Activated CD8-positive, alpha-beta T cell treated with anti-CD3 and anti-CD28 coated beads for 36 hours (primary cell): ENCODE measurements around the gene PRKAA1. TPM values are rescaled to one million over a fixed set of nuclear protein-coding genes. Genes with fewer than 3 reads are reported as not detected.
A peak's percentile ranks its signal among the peaks of the same experiment; 100 is the strongest.

Experiments
- ATAC-seq: fragments of 200-7000 bp; cut with Tn5 transposase; one replicate; pipeline ENCODE4 v1.10.0; 2021; ENCODE audit warnings: mild to moderate bottlenecking, moderate library complexity
- CTCF ChIA-PET: fragments of 350-600 bp; sonication (Branson Sonifier 250); formaldehyde crosslinking; loops from one replicate; lab custom pipeline; 2021; ENCODE audit warnings: antibody characterized with exemption; lab: Charles Lee
- POLR2A ChIA-PET: fragments of 350-600 bp; sonication (Branson Sonifier 250); formaldehyde crosslinking; loops from one replicate; lab custom pipeline; 2021; ENCODE audit warnings: antibody characterized with exemption; lab: Charles Lee
- DNase-seq: peaks from one replicate; pipeline ENCODE4 v3.0.0-alpha.2; 2020
- H3K27ac Mint-ChIP-seq: one replicate; pipeline ENCODE4 v1.8.0; 2021; ENCODE audit warnings: mild to moderate bottlenecking, mixed read lengths
- H3K27me3 Mint-ChIP-seq: one replicate; pipeline ENCODE4 v1.8.0; 2021; ENCODE audit warnings: mixed read lengths
- H3K36me3 Mint-ChIP-seq: one replicate; pipeline ENCODE4 v1.8.0; 2021; ENCODE audit warnings: low read depth, mixed read lengths
- H3K4me1 Mint-ChIP-seq: one replicate; pipeline ENCODE4 v1.8.0; 2021; ENCODE audit warnings: low read depth, mixed read lengths
- H3K4me3 Mint-ChIP-seq: one replicate; pipeline ENCODE4 v1.8.0; 2021; ENCODE audit warnings: mild to moderate bottlenecking, moderate library complexity, mixed read lengths
- H3K9me3 Mint-ChIP-seq: one replicate; pipeline ENCODE4 v1.8.0; 2021; ENCODE audit warnings: mixed read lengths
- CTCF ChIP-seq: fragments of 200-600 bp; IDR thresholded peaks from one replicate; pipeline ENCODE4 v1.8.0; 2022; ENCODE audit warnings: antibody characterized with exemption, mild to moderate bottlenecking
- intact Hi-C: fragments of 100-400 bp; cut with micrococcal nuclease; formaldehyde crosslinking; loops from one replicate; pipeline ENCODE4 v1.10.0; 2022
- total RNA-seq, 2 experiments: library from RNA; stranded (reverse); gene quantifications; one replicate each; pipeline ENCODE4 v1.2.3, GENCODE V29; 2021

The PRKAA1 gene
- total RNA-seq, 2 experiments from 2014 or later = 33.8 to 35.2 TPM

GRCh38 chr5:40841068-40841805 lies 43.1 kb upstream of the PRKAA1 start, which contains the start of gene CARD6:
Gene CARD6, plus strand, starts transcription at chr5:40841367. Its CDS starts 16 bp downstream, at chr5:40841383.
- peak within 1 kb of the TSS; percentile 73 for H3K4me3 Mint-ChIP-seq
- H3K27ac Mint-ChIP-seq = peak within 1 kb of the TSS; percentile 78
- no peak for TF ChIP-seq CTCF
- ChIA-PET POLR2A (interaction anchor here (0.9 to 2.5 kb wide), 2 partner anchors 10 to 12 kb away, joined by 4 to 12 read pairs; no protein-coding TSS in a partner anchor), CTCF (interaction anchor here (0.6 to 0.8 kb wide), 2 partner anchors 10 to 1030 kb away, joined by 3 to 5 read pairs; no protein-coding TSS in a partner anchor)
- H3K36me3 Mint-ChIP-seq = peaks cover 2% of the 10 kb centered on the region
- H3K27me3 Mint-ChIP-seq = peaks cover 13% of the 10 kb centered on the region
- intact Hi-C loops = no loop called here
- peaks cover 4% of the 10 kb centered on the region for H3K9me3 Mint-ChIP-seq
- H3K4me1 Mint-ChIP-seq = peaks cover 9% of the 10 kb centered on the region
- DNase-seq = peak; percentile 31
- ATAC-seq = peak; percentile 45

- Mint-ChIP-seq H3K9me3 (peaks cover 4% of the 10 kb centered on the region), H3K27ac (no peak overlapping the region), H3K4me3 (no peak overlapping the region), H3K4me1 (peaks cover 15% of the 10 kb centered on the region), H3K27me3 (peaks cover 3% of the 10 kb centered on the region), H3K36me3 (peaks cover 26% of the 10 kb centered on the region)
- ChIA-PET CTCF (no interaction called here), POLR2A (no interaction called here)
- DNase-seq (no peak), ATAC-seq (no peak)
- no peak for TF ChIP-seq CTCF
- intact Hi-C loops = loop anchor here (10.0 kb wide), 1 partner anchor 83 kb away; the partner anchor contains the start of gene TTC33
Measured at GRCh38 chr5:40838086-40838485, 39.9 kb upstream of the PRKAA1 start.

GRCh38 chr5:40834849-40835787 lies 36.9 kb upstream of the PRKAA1 start, which contains the start of gene RPL37:
Gene RPL37, minus strand, starts transcription at chr5:40835222. Its CDS starts 37 bp downstream, at chr5:40835185.
- peak; percentile 96 for ATAC-seq
- CTCF ChIA-PET = interaction anchor here (0.7 kb wide), 1 partner anchor 14 kb away, joined by 3 read pairs; no protein-coding TSS in a partner anchor
- Mint-ChIP-seq H3K27me3 (no peaks in the 10 kb centered on the region), H3K4me1 (peaks cover 36% of the 10 kb centered on the region), H3K9me3 (peaks cover 4% of the 10 kb centered on the region), H3K4me3 (peak within 1 kb of the TSS; percentile 93), H3K27ac (peak within 1 kb of the TSS; percentile 100), H3K36me3 (peaks cover 54% of the 10 kb centered on the region)
- TF ChIP-seq CTCF = no peak
- intact Hi-C loops = loop anchor here (10.0 kb wide), 1 partner anchor 80 kb away; the partner anchor contains the start of gene TTC33
- POLR2A ChIA-PET = interaction anchor here (0.6 to 4.9 kb wide), 13 partner anchors 9 to 427 kb away, joined by 3 to 36 read pairs (median 4); partner anchors contain the start of gene TTC33
- peak; percentile 96 for DNase-seq

GRCh38 chr5:40834391-40834848 lies 36.2 kb upstream of the PRKAA1 start:
- ATAC-seq (no peak), DNase-seq (peak; percentile 44)
- POLR2A ChIA-PET = interaction anchor here (0.6 to 4.9 kb wide), 13 partner anchors 8 to 153 kb away, joined by 3 to 36 read pairs (median 4); partner anchors contain the start of genes PRKAA1 and TTC33
- Mint-ChIP-seq H3K36me3 (peaks cover 61% of the 10 kb centered on the region), H3K27me3 (no peaks in the 10 kb centered on the region), H3K9me3 (peaks cover 4% of the 10 kb centered on the region), H3K27ac (peak overlapping the region; percentile 100), H3K4me1 (peaks cover 40% of the 10 kb centered on the region), H3K4me3 (peak overlapping the region; percentile 93)
- no peak for TF ChIP-seq CTCF
- CTCF ChIA-PET = interaction anchor here (2.5 kb wide), 1 partner anchor 36 kb away, joined by 8 read pairs; the partner anchor contains the start of gene PRKAA1
- intact Hi-C loops = loop anchor here (10.0 kb wide), 1 partner anchor 80 kb away; the partner anchor contains the start of gene TTC33
